Tibial artery (tissue), 4 donors: Measurements from ENCODE around the gene RPL10.

Experiments
- DNase-seq, 2 donors: peaks; one replicate each; pipeline ENCODE4 v3.0.0-alpha.2; 2019
- H3K27ac ChIP-seq, 2 donors: fragments of 200-600 bp; sonication (generic) in 1 of 2; 1 replicate in 1 of 2; 2 replicates in 1 of 2; pipeline ENCODE4 v1.5.1; 2018 to 2019; ENCODE audit warnings: mild to moderate bottlenecking in 1 of 2
- H3K27me3 ChIP-seq, 2 donors: fragments of 200-600 bp; sonication (generic) in 1 of 2; one replicate each; pipeline versions ENCODE4 v1.5.1 to v1.6.0; 2016 to 2019
- H3K36me3 ChIP-seq, 3 donors: fragments of 200-600 bp; sonication (generic) in 2 of 3; one replicate each; pipeline ENCODE4 v1.5.1; 2016 to 2019; ENCODE audit warnings: mild to moderate bottlenecking in 2 of 3
- H3K4me1 ChIP-seq, 4 donors: fragments of 200-600 bp; sonication (generic) in 2 of 4; 1 replicate in 3 of 4; 2 replicates in 1 of 4; pipeline ENCODE4 v1.5.1; 2016 to 2019
- H3K4me3 ChIP-seq, 2 donors: fragments of 200-600 bp; sonication (generic) in 1 of 2; 1 replicate in 1 of 2; 2 replicates in 1 of 2; pipeline ENCODE4 v1.5.1; 2018 to 2019; ENCODE audit warnings: mild to moderate bottlenecking in 2 of 2
- H3K9me3 ChIP-seq, 3 donors: fragments of 200-600 bp; sonication (generic) in 1 of 3; one replicate each; pipeline ENCODE4 v1.5.1; 2016 to 2019
- intact Hi-C: fragments of 100-400 bp; cut with DNase I; formaldehyde crosslinking; loops from one replicate; pipeline ENCODE4 v1.15.0; 2023; ENCODE audit warnings: low total_unique reads
- TF ChIP-seq, protein P1 (sequence below), 2 experiments: fragments of 200-600 bp in 1 of 2; fragments of 450-650 bp in 1 of 2; IDR thresholded peaks; one replicate each; pipeline ENCODE4 v1.5.1; 2017 to 2019; ENCODE audit warnings: antibody characterized with exemption in 2 of 2, mild to moderate bottlenecking in 1 of 2, moderate library complexity in 1 of 2

The RPL10 gene

DNA sequence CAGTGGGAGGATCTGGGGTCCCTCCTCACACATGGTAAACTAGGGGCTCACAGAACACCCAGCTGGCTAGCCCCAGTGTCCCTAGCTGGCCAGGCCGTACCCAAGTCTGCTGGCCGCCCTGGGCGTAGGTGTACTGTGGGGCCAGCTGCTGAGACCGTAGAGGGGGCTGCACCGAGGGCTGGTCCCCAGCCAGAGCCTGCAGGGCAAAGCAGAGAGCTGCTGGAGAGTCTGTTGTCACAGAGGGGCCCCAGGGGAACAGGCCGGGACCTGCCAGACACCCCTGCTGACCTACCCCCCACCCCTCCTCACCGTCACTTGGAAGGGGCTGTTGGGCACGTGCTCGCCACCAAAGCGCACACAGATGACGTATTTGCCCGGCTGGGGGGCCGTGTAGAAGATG, 43.7 kb upstream of the RPL10 start:
- no peak for DNase-seq
- Histone ChIP-seq H3K9me3 (no peaks in the 10 kb centered on the region), H3K27ac (peak overlapping the region; percentile 28 to 65), H3K36me3 (peaks cover 99 to 100% (median 100%) of the 10 kb centered on the region in 3 donors), H3K4me1 (peaks cover 0 to 30% (median 11%) of the 10 kb centered on the region in 4 donors), H3K27me3 (no peaks in the 10 kb centered on the region), H3K4me3 (no peak overlapping the region)
- TF ChIP-seq, protein P1, sequence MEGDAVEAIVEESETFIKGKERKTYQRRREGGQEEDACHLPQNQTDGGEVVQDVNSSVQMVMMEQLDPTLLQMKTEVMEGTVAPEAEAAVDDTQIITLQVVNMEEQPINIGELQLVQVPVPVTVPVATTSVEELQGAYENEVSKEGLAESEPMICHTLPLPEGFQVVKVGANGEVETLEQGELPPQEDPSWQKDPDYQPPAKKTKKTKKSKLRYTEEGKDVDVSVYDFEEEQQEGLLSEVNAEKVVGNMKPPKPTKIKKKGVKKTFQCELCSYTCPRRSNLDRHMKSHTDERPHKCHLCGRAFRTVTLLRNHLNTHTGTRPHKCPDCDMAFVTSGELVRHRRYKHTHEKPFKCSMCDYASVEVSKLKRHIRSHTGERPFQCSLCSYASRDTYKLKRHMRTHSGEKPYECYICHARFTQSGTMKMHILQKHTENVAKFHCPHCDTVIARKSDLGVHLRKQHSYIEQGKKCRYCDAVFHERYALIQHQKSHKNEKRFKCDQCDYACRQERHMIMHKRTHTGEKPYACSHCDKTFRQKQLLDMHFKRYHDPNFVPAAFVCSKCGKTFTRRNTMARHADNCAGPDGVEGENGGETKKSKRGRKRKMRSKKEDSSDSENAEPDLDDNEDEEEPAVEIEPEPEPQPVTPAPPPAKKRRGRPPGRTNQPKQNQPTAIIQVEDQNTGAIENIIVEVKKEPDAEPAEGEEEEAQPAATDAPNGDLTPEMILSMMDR (IDR thresholded peaks at IDR 0.05): no peak
- intact Hi-C loops: no loop called here

DNA sequence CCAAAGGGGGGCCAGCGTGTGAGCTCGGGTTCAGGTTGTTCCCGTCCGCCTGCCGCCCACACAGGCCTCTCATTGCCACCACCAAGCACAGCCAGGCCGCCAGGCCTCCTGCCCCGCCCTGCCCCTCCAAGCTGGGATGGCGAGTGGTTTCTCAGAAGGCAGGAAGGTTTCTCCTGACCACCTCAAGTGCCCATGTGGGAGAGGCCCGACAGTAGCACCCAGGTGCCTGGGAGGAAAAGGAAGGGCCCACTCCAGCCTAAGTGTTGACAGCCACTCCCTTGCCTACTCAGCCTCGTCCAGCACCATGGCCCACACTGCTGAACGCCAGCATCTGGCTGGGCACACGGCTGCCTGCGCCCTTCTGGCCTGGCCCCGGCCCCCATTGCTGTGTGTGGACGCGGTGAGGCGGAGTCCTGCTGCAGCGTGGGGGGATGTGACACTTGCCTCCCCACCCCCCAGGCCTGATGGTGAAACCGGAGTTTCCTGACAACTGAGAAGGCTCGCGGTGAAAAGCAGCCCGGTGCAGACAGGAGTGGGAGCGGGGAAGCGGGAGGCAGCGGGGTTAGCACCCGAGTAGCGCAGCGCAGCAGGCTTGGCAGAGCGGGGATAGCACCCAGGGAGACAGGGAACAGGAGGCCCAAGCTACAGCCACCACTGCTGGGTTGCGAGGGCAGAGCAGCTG, 42.9 kb upstream of the RPL10 start:
- Histone ChIP-seq H3K27me3 (no peaks in the 10 kb centered on the region), H3K27ac (peak overlapping the region; percentile 52 to 65), H3K9me3 (no peaks in the 10 kb centered on the region), H3K4me3 (no peak overlapping the region), H3K4me1 (peaks cover 0 to 38% (median 13%) of the 10 kb centered on the region in 4 donors), H3K36me3 (peaks cover 99 to 100% (median 100%) of the 10 kb centered on the region in 3 donors)
- no peak for DNase-seq
- TF ChIP-seq, protein P1 (IDR thresholded peaks at IDR 0.05): no peak
- intact Hi-C loops: no loop called here

DNA sequence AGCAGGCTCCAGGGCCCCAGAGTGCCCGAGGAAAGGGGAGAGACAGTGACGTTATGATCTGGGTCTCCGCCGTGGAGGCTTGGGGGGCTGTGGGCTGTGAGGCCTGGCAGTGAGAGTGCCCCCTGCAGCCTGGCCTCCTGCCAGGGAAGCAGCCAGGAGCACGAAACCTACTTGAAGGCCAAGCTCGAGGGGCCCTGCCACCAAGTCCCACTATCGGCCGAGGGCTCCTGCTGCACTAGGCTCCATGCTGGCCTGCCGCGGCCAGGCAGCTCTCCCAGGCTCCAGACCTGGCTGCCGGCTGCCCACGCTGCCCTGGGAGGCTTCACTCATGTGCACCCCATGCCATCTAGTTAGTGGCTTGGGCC, 42.4 kb upstream of the RPL10 start:
- no peak overlapping the region for H3K4me3 ChIP-seq
- H3K36me3 ChIP-seq: peaks cover 98 to 100% (median 99%) of the 10 kb centered on the region in 3 donors
- DNase-seq: no peak
- H3K9me3 ChIP-seq: no peaks in the 10 kb centered on the region
- peaks cover 0 to 41% (median 13%) of the 10 kb centered on the region in 4 donors for H3K4me1 ChIP-seq
- H3K27ac ChIP-seq: peak overlapping the region; percentile 52 to 65
- TF ChIP-seq, protein P1 (IDR thresholded peaks at IDR 0.05): no peak
- no peaks in the 10 kb centered on the region for H3K27me3 ChIP-seq
- intact Hi-C loops: no loop called here

DNA sequence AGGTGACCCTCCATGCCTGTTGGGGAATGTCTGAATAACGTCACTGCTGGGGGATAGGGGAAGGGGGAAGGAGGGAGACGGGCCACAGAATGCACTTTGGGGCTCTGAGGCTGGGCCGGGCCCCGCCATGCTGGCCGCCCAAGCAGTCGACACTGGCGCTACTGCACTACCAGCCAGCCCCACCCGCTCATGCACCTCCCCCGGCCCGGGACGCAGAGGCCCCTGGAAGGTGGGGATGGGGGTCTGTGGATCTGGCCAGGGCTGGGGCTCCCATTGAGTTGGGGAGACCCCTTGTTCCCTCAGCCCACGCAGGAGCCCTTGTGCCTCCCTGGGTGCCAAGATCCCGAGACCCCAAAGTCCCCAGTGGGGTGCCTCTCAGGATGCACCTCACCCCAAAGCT, 41.6 kb upstream of the RPL10 start:
- DNase-seq: no peak
- Histone ChIP-seq H3K27ac (peak overlapping the region; percentile 26 to 65), H3K27me3 (no peaks in the 10 kb centered on the region), H3K4me1 (peaks cover 0 to 41% (median 13%) of the 10 kb centered on the region in 4 donors), H3K4me3 (no peak overlapping the region), H3K9me3 (no peaks in the 10 kb centered on the region), H3K36me3 (peaks cover 95 to 98% (median 97%) of the 10 kb centered on the region in 3 donors)
- intact Hi-C loops: no loop called here
- TF ChIP-seq, protein P1 (IDR thresholded peaks at IDR 0.05): no peak

DNA sequence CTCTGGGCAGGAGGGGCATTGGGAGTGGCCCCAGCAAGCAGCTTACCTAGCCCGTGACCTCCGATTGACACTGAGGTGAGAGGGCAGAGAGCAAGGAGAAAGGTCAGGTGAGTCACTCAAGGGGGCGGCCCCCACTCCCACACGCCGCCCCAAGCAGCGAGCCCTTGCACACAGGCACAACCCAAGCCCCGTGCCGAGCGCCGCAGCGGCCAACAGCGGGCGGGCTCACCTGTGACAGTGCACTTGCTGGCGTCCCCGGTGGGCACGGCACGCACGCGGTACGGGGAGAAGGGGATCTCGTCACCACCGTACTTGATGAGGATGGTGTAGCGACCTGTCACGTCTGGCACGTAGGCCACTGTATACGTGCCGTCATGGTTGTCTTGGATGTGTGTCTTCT, 41.0 kb upstream of the RPL10 start:
- DNase-seq: no peak
- Histone ChIP-seq H3K9me3 (no peaks in the 10 kb centered on the region), H3K36me3 (peaks cover 95 to 98% (median 97%) of the 10 kb centered on the region in 3 donors), H3K27me3 (no peaks in the 10 kb centered on the region), H3K27ac (peak overlapping the region; percentile 26 to 65), H3K4me1 (peaks cover 0 to 47% (median 15%) of the 10 kb centered on the region in 4 donors), H3K4me3 (no peak overlapping the region)
- TF ChIP-seq, protein P1 (IDR thresholded peaks at IDR 0.05): no peak
- intact Hi-C loops: no loop called here
